ENCODE results near the gene LPCAT1.
"Not testable (repeated sequence)": the region's sequence is repeated elsewhere in the genome, so short reads cannot be mapped to it uniquely, and the experiment has no call there.

LPCAT1 gene

DNA sequence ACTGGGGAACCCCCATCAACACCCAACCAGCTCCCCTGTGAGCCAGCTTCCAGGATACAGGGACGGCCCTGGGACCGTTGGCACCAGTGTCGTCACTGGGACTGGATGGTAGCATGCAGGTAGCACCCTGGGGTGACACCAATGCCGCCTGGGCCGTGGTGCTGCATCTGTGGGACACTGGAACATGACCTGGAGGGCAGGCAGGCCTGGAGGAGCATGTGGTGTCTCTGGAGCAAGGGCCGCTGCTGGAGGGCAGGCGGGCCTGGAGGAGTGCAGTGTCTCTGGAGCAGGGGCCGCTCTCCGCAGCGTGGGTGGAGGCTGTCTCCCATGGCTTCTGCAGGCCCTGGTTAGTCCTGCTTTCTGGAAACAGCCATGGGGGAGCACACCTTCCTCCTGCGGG lies 13.1 kb downstream of the LPCAT1 start:
- peaks cover 51% of the 10 kb centered on the region for H3K4me1 ChIP-seq
- H4K20me1 ChIP-seq: peaks cover 100% of the 10 kb centered on the region
- H3K36me3 ChIP-seq: peaks cover 87% of the 10 kb centered on the region
- H3K27me3 ChIP-seq: no peaks in the 10 kb centered on the region
- no peak overlapping the region for H3K9ac ChIP-seq
- no peaks in the 10 kb centered on the region for H3K9me3 ChIP-seq
- H3K4me3 ChIP-seq: no peak overlapping the region
- no peak overlapping the region for H3K4me2 ChIP-seq
- no peak overlapping the region for H3K27ac ChIP-seq
- TF ChIP-seq Cebpa-rat (IDR thresholded peaks at IDR 0.05): no peak

DNA sequence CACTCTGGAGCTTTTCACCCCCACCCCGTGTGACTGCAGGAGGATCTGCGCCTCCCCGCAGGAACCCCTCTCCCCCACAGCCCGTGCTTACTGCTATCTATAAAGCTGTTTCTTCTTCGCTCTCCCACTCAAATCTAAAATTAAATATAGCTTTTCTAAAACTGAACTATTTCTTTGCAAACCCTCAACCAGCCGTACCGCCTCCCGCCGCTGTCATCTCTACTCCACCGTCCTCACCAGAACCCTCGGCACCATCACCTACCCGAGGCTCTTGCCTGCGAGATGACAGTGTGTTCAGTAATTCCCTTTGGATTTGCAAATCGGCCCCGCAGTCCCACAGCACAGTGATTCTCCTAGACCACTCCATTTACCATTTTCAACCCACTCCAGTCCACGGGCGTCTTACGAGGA lies 13.6 kb downstream of the LPCAT1 start:
- TF ChIP-seq Cebpa-rat (IDR thresholded peaks at IDR 0.05): no peak
- Histone ChIP-seq H3K4me3 (no peak overlapping the region), H3K36me3 (peaks cover 86% of the 10 kb centered on the region), H3K4me2 (no peak overlapping the region), H3K27ac (no peak overlapping the region), H3K9me3 (no peaks in the 10 kb centered on the region), H4K20me1 (peaks cover 100% of the 10 kb centered on the region), H3K9ac (no peak overlapping the region), H3K4me1 (peaks cover 53% of the 10 kb centered on the region), H3K27me3 (no peaks in the 10 kb centered on the region)

DNA sequence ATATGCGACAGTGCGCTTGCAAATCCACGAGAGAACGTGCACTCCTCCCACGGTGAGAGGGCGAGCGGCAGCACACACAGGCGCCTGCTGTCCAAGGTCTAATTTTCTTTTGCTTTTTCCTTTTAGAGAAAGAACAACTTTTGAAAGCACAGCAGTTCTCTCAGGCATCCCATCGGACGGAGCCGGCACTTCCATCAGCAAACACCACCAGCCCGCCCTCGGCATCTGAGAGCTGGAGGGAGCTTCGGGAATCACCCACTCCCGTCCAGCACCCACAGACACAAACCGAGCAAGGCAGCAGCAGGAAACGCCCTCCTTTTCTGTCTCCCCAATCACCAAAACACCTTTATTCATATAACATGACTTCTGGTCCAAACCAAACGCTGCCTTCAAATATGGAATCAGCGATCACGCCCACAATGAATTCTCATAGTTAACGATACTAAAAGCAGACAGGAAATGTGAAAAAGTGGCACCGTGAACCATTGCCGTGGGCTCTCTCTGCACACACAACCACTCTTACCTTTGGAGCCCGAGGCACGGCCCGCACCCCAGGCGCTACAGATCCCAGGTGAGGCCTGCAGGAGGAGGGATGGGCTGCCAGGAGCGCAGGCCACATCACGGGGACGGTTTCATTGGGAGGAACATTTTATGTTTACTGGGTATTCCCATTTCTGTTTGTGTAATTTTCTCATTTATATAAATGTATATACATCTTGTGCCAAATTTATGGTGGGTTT lies 14.2 kb downstream of the LPCAT1 start:
- Histone ChIP-seq H3K9me3 (no peaks in the 10 kb centered on the region), H3K4me2 (no peak overlapping the region), H3K27me3 (no peaks in the 10 kb centered on the region), H4K20me1 (peaks cover 100% of the 10 kb centered on the region), H3K36me3 (peaks cover 82% of the 10 kb centered on the region), H3K27ac (no peak overlapping the region), H3K4me1 (peaks cover 53% of the 10 kb centered on the region), H3K4me3 (no peak overlapping the region), H3K9ac (no peak overlapping the region)
- no peak for TF ChIP-seq Cebpa-rat (IDR thresholded peaks at IDR 0.05)

DNA sequence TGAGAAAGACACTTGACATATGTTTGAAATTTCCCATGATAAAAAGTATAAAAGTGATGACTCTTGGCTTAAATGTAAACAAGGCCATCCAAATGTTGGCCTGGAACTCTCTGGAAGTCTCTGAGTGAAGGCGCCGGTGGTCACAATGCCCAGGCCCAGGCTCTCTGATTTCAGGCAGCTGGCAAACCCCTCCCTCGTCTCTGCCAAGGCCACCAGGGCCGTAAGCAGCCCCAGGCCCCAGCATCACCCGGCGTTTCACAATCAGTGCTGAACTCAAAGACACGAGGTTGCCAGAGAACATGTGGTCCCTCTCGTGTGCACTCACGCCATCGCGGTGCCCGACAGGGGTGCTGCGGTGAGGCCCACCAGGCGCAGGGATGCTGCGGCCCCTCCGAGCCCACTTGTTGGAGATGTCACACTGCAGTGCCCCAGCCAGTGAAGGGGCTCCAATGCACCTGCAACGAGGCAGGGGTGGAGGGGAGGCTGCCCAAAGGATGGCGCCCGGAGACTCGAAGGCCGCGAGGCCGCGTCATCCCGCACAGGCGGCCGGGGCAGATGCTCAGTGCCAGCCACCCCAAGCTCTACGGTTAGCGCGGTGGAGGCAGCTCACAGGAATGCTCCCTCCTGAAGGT lies 15.0 kb downstream of the LPCAT1 start:
- H3K4me2 ChIP-seq: no peak overlapping the region
- H3K4me3 ChIP-seq: no peak overlapping the region
- H3K4me1 ChIP-seq: peaks cover 53% of the 10 kb centered on the region
- H3K9me3 ChIP-seq: no peaks in the 10 kb centered on the region
- peaks cover 75% of the 10 kb centered on the region for H3K36me3 ChIP-seq
- no peak overlapping the region for H3K9ac ChIP-seq
- no peak overlapping the region for H3K27ac ChIP-seq
- no peaks in the 10 kb centered on the region for H3K27me3 ChIP-seq
- TF ChIP-seq Cebpa-rat (IDR thresholded peaks at IDR 0.05): no peak
- H4K20me1 ChIP-seq: peaks cover 100% of the 10 kb centered on the region

DNA sequence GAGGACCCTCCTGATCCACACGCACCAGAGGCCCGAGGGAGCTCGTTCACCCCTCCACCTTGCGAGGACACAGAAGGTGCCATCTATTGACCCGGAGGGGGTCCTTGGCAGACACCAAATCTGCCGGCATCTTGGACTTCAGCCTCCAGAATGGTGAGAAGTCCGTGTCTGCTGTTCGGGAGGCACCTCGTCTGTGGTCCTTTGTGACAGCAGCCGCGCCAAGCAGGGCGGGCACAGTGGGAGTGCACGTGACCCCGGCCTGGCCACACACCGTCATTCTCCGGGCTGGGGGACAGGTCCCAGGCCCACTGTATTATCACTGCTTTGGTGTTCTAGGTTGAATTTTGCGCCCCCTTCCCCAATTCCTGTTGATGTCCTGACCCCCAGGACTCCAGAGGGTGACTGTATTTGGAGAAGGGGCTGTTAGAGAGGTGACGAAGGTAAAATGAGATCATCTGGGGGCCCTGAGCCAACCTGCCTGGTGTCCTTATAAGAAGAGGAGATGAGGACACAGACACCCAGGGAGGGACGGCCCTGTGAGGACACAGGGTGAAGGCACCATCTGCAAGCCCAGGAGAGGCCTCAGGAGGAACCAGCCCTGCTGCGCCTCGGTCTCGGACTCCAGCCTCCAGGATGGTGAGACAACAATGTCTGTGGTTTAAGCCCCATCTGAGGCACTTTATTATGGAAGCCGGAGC lies 15.7 kb downstream of the LPCAT1 start:
- no peaks in the 10 kb centered on the region for H3K27me3 ChIP-seq
- H3K4me3 ChIP-seq: no peak overlapping the region
- peaks cover 100% of the 10 kb centered on the region for H4K20me1 ChIP-seq
- no peak overlapping the region for H3K9ac ChIP-seq
- no peak overlapping the region for H3K4me2 ChIP-seq
- peaks cover 68% of the 10 kb centered on the region for H3K36me3 ChIP-seq
- TF ChIP-seq Cebpa-rat (IDR thresholded peaks at IDR 0.05): no peak
- no peak overlapping the region for H3K27ac ChIP-seq
- H3K9me3 ChIP-seq: no peaks in the 10 kb centered on the region
- H3K4me1 ChIP-seq: peaks cover 57% of the 10 kb centered on the region

DNA sequence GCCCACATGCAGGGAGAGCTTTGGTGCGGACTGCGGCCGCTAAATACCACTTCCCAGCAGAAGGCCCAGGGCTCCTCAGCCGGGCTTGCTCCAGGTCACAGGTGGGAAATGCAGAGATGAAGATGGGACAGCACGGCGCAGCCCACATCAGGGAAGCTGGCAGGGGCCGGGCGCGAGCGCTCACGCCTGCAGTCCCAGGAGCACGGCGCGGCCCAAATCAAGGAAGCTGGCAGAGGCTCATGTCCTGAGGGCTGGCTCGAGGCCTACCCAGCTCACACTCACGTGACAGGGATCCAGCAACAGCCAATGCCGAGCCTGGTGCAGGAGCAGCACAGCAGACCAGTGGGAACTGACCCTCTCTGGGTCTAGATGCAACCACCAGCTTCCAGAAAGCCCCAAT lies 16.3 kb downstream of the LPCAT1 start:
- Histone ChIP-seq H3K27me3 (no peaks in the 10 kb centered on the region), H3K9me3 (no peaks in the 10 kb centered on the region), H3K4me3 (no peak overlapping the region), H3K4me2 (peak overlapping the region; percentile 83; the same call in 1 of the 2 replicates), H3K36me3 (peaks cover 61% of the 10 kb centered on the region), H3K27ac (no peak overlapping the region), H4K20me1 (peaks cover 100% of the 10 kb centered on the region), H3K9ac (no peak overlapping the region), H3K4me1 (peaks cover 62% of the 10 kb centered on the region)
- no peak for TF ChIP-seq Cebpa-rat (IDR thresholded peaks at IDR 0.05)

DNA sequence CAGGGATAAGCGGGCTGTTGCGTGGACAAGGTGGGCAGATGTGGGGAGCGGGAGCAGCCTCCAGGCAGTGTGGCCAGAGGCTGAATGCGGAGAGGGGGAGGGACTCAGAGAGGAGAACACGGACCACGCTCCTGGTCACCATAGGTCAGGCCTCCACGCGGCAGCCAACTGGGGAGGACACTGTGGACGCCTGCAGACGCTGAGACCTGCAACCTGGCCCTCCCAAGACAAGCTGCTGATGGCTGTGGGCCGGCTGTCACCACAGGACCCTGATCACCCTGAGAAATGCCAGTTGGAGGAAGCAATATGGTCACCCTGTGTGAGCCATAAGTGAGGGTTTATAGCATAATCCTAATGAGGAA lies 16.8 kb downstream of the LPCAT1 start:
- Histone ChIP-seq H3K27me3 (no peaks in the 10 kb centered on the region), H3K36me3 (peaks cover 57% of the 10 kb centered on the region), H3K27ac (peak overlapping the region; percentile 41; the same call in 1 of the 2 replicates), H3K9me3 (no peaks in the 10 kb centered on the region), H3K4me2 (peak overlapping the region; percentile 83), H3K9ac (peak overlapping the region; percentile 58; the same call in 1 of the 2 replicates), H3K4me3 (no peak overlapping the region), H4K20me1 (peaks cover 100% of the 10 kb centered on the region), H3K4me1 (peaks cover 62% of the 10 kb centered on the region)
- TF ChIP-seq Cebpa-rat (IDR thresholded peaks at IDR 0.05): no peak

DNA sequence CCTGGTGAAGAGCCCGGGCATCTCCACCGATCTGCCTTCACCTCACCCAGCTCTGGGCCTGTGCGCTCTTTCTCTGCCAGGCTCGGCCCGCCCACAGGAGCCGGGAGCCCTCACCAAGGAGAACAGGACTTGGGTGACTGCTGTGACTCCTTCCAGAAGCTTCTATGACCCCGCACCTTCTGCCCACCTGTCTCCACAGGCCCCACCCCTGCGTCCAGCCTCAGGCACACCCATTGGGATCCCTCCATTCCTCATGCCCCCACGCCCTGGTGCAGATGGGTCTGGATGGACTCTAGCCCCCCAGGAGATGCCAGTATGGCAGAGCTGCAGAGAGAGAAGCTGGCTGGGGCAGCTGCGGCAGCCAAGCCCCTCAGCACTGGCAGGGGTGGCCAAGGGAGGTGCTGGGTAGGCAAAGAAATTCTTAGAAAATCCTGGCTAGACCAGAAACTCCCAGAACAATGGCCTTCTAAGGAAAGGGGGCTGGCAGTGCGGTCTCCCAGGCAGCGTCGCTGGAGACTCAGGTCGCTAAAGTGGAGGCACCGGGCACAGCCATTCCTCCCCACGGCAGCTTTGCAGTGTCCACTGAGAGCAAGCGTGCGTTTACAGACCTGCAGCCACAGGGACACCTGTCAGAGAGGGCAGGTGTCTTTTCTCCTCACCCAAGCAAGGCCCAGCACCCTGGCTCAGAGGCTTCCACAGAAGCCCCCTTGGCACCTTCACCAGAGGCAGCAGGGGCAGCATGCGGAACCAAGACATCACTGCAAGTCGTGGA lies 17.3 kb downstream of the LPCAT1 start:
- Histone ChIP-seq H3K9ac (peak overlapping the region; percentile 58; the same call in 1 of the 2 replicates), H3K4me2 (peak overlapping the region; percentile 83), H3K27ac (peak overlapping the region; percentile 41)

DNA sequence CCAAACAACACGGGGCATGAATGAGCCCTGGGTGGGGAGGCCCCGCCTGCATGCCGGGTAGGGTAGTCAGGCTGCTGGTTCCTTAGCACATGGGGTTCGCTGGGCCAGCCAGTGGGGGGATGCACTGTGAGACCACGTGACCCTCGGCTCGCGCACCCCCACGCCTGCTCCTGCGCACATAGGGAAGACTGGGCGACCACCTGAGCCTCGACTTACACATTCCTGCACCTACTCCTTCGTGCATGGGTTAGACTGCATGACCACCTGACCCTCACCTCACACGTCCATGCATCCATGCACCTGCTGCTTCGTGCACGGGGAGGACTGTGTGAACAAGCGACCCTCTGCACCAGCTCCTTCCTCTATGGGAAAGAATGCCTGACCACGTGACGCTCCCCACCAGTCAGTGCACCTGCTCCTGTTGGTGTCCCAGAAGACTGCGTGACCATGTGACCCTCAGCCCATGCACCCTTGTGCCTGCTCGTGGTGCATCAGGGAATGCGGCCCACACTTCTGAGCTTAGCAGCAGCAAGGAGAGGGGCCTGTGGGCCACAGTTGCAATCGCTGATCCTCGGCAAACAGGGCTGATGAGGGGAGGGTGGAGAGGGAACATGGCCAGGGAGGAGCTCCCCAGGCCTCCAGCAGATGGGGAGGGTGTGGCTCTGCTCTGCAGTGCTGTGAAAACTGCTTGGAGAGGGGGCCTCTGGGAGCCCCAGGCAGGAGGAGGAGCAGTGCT lies 18.1 kb downstream of the LPCAT1 start:
- H3K4me3 ChIP-seq: no peak overlapping the region
- peaks cover 70% of the 10 kb centered on the region for H3K4me1 ChIP-seq
- H3K9ac ChIP-seq: peak overlapping the region; percentile 58; the same call in 1 of the 2 replicates
- peak overlapping the region; percentile 41; the same call in 1 of the 2 replicates for H3K27ac ChIP-seq
- peaks cover 100% of the 10 kb centered on the region for H4K20me1 ChIP-seq
- TF ChIP-seq Cebpa-rat (IDR thresholded peaks at IDR 0.05): no peak
- H3K4me2 ChIP-seq: peak overlapping the region; percentile 83
- H3K27me3 ChIP-seq: no peaks in the 10 kb centered on the region
- H3K9me3 ChIP-seq: no peaks in the 10 kb centered on the region
- peaks cover 56% of the 10 kb centered on the region for H3K36me3 ChIP-seq

More for the DNA sequence above, 17.3 kb downstream of the LPCAT1 start:
- H3K27me3 ChIP-seq: no peaks in the 10 kb centered on the region
- H3K36me3 ChIP-seq: peaks cover 56% of the 10 kb centered on the region
- TF ChIP-seq Cebpa-rat (IDR thresholded peaks at IDR 0.05): no peak
- H3K4me3 ChIP-seq: no peak overlapping the region
- peaks cover 65% of the 10 kb centered on the region for H3K4me1 ChIP-seq
- peaks cover 100% of the 10 kb centered on the region for H4K20me1 ChIP-seq
- no peaks in the 10 kb centered on the region for H3K9me3 ChIP-seq

DNA sequence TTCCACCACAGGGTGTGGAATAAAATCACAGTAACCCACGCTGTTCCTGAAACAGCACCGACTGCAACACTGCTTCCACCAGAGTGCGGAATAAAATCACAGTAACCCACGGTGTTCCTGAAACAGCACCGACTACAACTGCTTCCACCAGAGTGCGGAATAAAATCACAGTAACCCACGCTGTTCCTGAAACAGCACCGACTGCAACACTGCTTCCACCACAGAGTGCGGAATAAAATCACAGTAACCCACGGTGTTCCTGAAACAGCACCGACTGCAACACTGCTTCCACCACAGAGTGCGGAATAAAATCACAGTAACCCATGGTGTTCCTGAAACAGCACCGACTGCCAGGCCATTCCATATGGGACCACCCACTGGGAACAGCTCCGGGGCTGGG lies 18.7 kb downstream of the LPCAT1 start:
- not testable (repeated sequence) for H3K9ac ChIP-seq, H3K27me3 ChIP-seq, H3K27ac ChIP-seq, H3K9me3 ChIP-seq, H3K4me3 ChIP-seq
- H3K4me1 ChIP-seq: peaks cover 76% of the 10 kb centered on the region
- peaks cover 56% of the 10 kb centered on the region for H3K36me3 ChIP-seq
- peaks cover 100% of the 10 kb centered on the region for H4K20me1 ChIP-seq
- H3K4me2 ChIP-seq: peak overlapping the region; percentile 83
